Ovary (tissue), 1 donor: ENCODE data around the gene FLNB.

Source experiments
- EP300 ChIP-seq: sonication (generic); formaldehyde crosslinking; IDR thresholded peaks from one replicate; pipeline ENCODE4 v1.6.1; 2017; ENCODE audit warnings: antibody characterized with exemption
- POLR2A ChIP-seq: fragments of 450-650 bp; IDR thresholded peaks from one replicate; pipeline ENCODE4 v1.6.1; 2017; ENCODE audit warnings: antibody characterized with exemption, mild to moderate bottlenecking, moderate library complexity

GRCh38 chr3:58191361-58191991, 183.3 kb downstream of the FLNB start:
- TF ChIP-seq POLR2A (no peak), EP300 (no peak)
